ENCODE data around the gene FBXW8.

Gene FBXW8

DNA sequence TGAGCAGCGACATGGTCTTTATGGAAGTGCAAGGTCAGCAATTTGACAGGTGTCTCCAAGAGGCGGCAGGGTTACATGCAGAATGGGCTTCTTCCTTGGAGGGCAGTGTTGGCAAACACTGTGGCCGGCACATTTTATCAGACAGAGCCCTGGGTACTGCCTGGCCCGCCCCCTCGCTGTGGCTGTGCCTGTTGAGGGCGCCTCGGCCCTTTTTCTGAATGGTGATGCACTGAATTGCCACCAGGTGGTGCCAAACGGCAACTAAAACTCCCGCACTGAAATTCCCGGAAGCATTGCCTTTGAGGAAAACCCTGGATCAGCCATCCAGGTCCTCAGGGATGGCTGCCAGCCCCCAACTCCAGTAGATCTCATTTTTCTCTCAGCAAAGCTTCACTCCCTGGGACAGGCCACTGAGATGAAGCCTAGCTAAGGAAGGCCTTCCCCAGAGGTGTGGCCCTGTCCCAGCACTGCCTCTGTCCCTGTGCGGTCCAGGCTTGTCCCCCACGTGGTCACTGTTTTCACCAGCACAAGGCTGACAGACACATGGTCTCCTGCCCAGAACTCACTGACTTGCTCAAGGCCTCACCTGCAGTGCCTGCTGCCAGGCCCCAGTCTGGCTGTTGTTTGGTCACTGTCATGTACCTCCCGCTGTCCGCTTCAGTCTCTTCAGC lies 114.9 kb downstream of the FBXW8 start (continued):
- TF ChIP-seq, protein P1, sequence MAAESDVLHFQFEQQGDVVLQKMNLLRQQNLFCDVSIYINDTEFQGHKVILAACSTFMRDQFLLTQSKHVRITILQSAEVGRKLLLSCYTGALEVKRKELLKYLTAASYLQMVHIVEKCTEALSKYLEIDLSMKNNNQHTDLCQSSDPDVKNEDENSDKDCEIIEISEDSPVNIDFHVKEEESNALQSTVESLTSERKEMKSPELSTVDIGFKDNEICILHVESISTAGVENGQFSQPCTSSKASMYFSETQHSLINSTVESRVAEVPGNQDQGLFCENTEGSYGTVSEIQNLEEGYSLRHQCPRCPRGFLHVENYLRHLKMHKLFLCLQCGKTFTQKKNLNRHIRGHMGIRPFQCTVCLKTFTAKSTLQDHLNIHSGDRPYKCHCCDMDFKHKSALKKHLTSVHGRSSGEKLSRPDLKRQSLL (tag by site-specific recombination; IDR thresholded peaks at IDR 0.05): no peak
- no peak for TF ChIP-seq ZNF175 (tag by site-specific recombination; IDR thresholded peaks at IDR 0.05)
- no peak for TF ChIP-seq ZNF423 (tag by site-specific recombination; IDR thresholded peaks at IDR 0.05)
- no peak for TF ChIP-seq KLF7 (tag by site-specific recombination; IDR thresholded peaks at IDR 0.05; ENCODE audit: borderline replicate concordance)
- no peak for TF ChIP-seq ZNF544 (tag by site-specific recombination; IDR thresholded peaks at IDR 0.05)
- TF ChIP-seq ZNF350 (tag by site-specific recombination; IDR thresholded peaks at IDR 0.05): no peak
- TF ChIP-seq, protein P2, sequence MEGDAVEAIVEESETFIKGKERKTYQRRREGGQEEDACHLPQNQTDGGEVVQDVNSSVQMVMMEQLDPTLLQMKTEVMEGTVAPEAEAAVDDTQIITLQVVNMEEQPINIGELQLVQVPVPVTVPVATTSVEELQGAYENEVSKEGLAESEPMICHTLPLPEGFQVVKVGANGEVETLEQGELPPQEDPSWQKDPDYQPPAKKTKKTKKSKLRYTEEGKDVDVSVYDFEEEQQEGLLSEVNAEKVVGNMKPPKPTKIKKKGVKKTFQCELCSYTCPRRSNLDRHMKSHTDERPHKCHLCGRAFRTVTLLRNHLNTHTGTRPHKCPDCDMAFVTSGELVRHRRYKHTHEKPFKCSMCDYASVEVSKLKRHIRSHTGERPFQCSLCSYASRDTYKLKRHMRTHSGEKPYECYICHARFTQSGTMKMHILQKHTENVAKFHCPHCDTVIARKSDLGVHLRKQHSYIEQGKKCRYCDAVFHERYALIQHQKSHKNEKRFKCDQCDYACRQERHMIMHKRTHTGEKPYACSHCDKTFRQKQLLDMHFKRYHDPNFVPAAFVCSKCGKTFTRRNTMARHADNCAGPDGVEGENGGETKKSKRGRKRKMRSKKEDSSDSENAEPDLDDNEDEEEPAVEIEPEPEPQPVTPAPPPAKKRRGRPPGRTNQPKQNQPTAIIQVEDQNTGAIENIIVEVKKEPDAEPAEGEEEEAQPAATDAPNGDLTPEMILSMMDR (tag by site-specific recombination; IDR thresholded peaks at IDR 0.05): peak; percentile 93
- TF ChIP-seq, protein P3, sequence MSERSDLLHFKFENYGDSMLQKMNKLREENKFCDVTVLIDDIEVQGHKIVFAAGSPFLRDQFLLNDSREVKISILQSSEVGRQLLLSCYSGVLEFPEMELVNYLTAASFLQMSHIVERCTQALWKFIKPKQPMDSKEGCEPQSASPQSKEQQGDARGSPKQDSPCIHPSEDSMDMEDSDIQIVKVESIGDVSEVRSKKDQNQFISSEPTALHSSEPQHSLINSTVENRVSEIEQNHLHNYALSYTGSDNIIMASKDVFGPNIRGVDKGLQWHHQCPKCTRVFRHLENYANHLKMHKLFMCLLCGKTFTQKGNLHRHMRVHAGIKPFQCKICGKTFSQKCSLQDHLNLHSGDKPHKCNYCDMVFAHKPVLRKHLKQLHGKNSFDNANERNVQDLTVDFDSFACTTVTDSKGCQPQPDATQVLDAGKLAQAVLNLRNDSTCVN (tag by site-specific recombination; optimal IDR thresholded peaks at IDR 0.05): no peak
- TF ChIP-seq, protein P4, sequence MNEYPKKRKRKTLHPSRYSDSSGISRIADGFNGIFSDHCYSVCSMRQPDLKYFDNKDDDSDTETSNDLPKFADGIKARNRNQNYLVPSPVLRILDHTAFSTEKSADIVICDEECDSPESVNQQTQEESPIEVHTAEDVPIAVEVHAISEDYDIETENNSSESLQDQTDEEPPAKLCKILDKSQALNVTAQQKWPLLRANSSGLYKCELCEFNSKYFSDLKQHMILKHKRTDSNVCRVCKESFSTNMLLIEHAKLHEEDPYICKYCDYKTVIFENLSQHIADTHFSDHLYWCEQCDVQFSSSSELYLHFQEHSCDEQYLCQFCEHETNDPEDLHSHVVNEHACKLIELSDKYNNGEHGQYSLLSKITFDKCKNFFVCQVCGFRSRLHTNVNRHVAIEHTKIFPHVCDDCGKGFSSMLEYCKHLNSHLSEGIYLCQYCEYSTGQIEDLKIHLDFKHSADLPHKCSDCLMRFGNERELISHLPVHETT (tag by site-specific recombination; IDR thresholded peaks at IDR 0.05): no peak
- no peak for TF ChIP-seq ZNF837 (tag by site-specific recombination; IDR thresholded peaks at IDR 0.05)
- TF ChIP-seq, protein P5, sequence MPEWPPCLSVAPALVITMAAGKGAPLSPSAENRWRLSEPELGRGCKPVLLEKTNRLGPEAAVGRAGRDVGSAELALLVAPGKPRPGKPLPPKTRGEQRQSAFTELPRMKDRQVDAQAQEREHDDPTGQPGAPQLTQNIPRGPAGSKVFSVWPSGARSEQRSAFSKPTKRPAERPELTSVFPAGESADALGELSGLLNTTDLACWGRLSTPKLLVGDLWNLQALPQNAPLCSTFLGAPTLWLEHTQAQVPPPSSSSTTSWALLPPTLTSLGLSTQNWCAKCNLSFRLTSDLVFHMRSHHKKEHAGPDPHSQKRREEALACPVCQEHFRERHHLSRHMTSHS (tag by site-specific recombination; IDR thresholded peaks at IDR 0.05): no peak
- TF ChIP-seq KLF9 (tag by site-specific recombination; IDR thresholded peaks at IDR 0.05; ENCODE audit: low read depth): 0 out of 2 replicates have a peak, but pooled peaks have one; percentile 52
- TF ChIP-seq ZFP69B (tag by site-specific recombination; IDR thresholded peaks at IDR 0.05): no peak
- TF ChIP-seq ZNF501 (tag by site-specific recombination; IDR thresholded peaks at IDR 0.05): no peak
- no peak for TF ChIP-seq ZSCAN16 (tag by site-specific recombination; IDR thresholded peaks at IDR 0.05)
- TF ChIP-seq ZNF274 (IDR thresholded peaks at IDR 0.05; ENCODE audit: low read length): no peak
- TF ChIP-seq ZNF274 (tag by site-specific recombination; IDR thresholded peaks at IDR 0.05; ENCODE audit: borderline replicate concordance): no peak
- TF ChIP-seq ZBTB20 (tag by site-specific recombination; IDR thresholded peaks at IDR 0.05): peak; percentile 93
- no peak for TF ChIP-seq ZNF629 (tag by site-specific recombination; IDR thresholded peaks at IDR 0.05)
- no peak for TF ChIP-seq ZNF624 (tag by site-specific recombination; IDR thresholded peaks at IDR 0.05)
- TF ChIP-seq SP7 (tag by site-specific recombination; IDR thresholded peaks at IDR 0.05): 0 out of 2 replicates have a peak, but pooled peaks have one; percentile 35
- no peak for TF ChIP-seq MZF1 (tag by site-specific recombination; IDR thresholded peaks at IDR 0.05; ENCODE audit: borderline replicate concordance)
- no peak for TF ChIP-seq ZNF792 (tag by site-specific recombination; IDR thresholded peaks at IDR 0.05)
- TF ChIP-seq, protein P6, sequence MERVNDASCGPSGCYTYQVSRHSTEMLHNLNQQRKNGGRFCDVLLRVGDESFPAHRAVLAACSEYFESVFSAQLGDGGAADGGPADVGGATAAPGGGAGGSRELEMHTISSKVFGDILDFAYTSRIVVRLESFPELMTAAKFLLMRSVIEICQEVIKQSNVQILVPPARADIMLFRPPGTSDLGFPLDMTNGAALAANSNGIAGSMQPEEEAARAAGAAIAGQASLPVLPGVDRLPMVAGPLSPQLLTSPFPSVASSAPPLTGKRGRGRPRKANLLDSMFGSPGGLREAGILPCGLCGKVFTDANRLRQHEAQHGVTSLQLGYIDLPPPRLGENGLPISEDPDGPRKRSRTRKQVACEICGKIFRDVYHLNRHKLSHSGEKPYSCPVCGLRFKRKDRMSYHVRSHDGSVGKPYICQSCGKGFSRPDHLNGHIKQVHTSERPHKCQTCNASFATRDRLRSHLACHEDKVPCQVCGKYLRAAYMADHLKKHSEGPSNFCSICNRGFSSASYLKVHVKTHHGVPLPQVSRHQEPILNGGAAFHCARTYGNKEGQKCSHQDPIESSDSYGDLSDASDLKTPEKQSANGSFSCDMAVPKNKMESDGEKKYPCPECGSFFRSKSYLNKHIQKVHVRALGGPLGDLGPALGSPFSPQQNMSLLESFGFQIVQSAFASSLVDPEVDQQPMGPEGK (tag by site-specific recombination; IDR thresholded peaks at IDR 0.05): no peak
- TF ChIP-seq, protein P7, sequence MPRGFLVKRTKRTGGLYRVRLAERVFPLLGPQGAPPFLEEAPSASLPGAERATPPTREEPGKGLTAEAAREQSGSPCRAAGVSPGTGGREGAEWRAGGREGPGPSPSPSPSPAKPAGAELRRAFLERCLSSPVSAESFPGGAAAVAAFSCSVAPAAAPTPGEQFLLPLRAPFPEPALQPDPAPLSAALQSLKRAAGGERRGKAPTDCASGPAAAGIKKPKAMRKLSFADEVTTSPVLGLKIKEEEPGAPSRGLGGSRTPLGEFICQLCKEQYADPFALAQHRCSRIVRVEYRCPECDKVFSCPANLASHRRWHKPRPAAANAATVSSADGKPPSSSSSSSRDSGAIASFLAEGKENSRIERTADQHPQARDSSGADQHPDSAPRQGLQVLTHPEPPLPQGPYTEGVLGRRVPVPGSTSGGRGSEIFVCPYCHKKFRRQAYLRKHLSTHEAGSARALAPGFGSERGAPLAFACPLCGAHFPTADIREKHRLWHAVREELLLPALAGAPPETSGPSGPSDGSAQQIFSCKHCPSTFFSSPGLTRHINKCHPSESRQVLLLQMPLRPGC (tag by site-specific recombination; IDR thresholded peaks at IDR 0.05): no peak
- TF ChIP-seq, protein P8, sequence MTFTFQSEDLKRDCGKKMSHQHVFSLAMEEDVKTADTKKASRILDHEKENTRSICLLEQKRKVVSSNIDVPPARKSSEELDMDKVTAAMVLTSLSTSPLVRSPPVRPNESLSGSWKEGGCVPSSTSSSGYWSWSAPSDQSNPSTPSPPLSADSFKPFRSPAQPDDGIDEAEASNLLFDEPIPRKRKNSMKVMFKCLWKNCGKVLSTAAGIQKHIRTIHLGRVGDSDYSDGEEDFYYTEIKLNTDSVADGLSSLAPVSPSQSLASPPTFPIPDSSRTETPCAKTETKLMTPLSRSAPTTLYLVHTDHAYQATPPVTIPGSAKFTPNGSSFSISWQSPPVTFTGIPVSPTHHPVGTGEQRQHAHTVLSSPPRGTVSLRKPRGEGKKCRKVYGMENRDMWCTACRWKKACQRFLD (tag by site-specific recombination; IDR thresholded peaks at IDR 0.05): no peak
- no peak for TF ChIP-seq ZNF292 (tag by site-specific recombination; IDR thresholded peaks at IDR 0.05; ENCODE audit: borderline replicate concordance, low read depth)
- no peak for TF ChIP-seq ZNF548 (tag by site-specific recombination; IDR thresholded peaks at IDR 0.05)
- TF ChIP-seq ZNF10 (tag by site-specific recombination; IDR thresholded peaks at IDR 0.05): peak; percentile 64; the same call in 1 of the 2 replicates
- TF ChIP-seq ZBTB8A (tag by site-specific recombination; IDR thresholded peaks at IDR 0.05): peak; percentile 64
